Measurements from ENCODE around the gene ISLR2. TPM values are rescaled to one million over a fixed set of nuclear protein-coding genes. Genes with fewer than 3 reads are reported as not detected.

The ISLR2 gene
- total RNA-seq, 4 donors from 2014 or later = 0.83 to 4.9 (median 1.2) TPM

GRCh38 chr15:74124759-74125158, 5.6 kb upstream of the ISLR2 start:
- peaks cover 25 to 26% (median 26%) of the 10 kb centered on the region in 4 donors for H3K4me1 ChIP-seq
- intact Hi-C loops (cut with DNase I) = loop anchor here (5.0 to 10.0 kb wide), 2 partner anchors 72 to 180 kb away; no protein-coding TSS in a partner anchor
- TF ChIP-seq POLR2A (IDR thresholded peaks at IDR 0.05; ENCODE audit: low read depth) (no peak), POLR2AphosphoS5 (IDR thresholded peaks at IDR 0.05) (no peak)
- H3K36me3 ChIP-seq = no peaks in the 10 kb centered on the region
- H3K27me3 ChIP-seq = peaks cover 0 to 92% (median 25%) of the 10 kb centered on the region in 4 donors
- no peak for DNase-seq (ENCODE audit: extremely low spot score)
- WGBS = 75% methylated on average over 7 of the region's 7 CpGs
- no peak overlapping the region for H3K27ac ChIP-seq (replicated peaks in 1 of 4)
- no peaks in the 10 kb centered on the region for H3K9me3 ChIP-seq
- H3K4me3 ChIP-seq = no peak overlapping the region

- Histone ChIP-seq H3K9me3 (no peaks in the 10 kb centered on the region), H3K4me3 (peak overlapping the region; percentile 49 to 64 (median 51)), H3K27me3 (peaks cover 0 to 95% (median 49%) of the 10 kb centered on the region in 4 donors), H3K27ac (replicated peaks in 1 of 4) (peak overlapping the region; percentile 44 to 66 (median 50)), H3K36me3 (no peaks in the 10 kb centered on the region), H3K4me1 (peaks cover 35 to 45% (median 42%) of the 10 kb centered on the region in 4 donors)
- TF ChIP-seq, protein P1, sequence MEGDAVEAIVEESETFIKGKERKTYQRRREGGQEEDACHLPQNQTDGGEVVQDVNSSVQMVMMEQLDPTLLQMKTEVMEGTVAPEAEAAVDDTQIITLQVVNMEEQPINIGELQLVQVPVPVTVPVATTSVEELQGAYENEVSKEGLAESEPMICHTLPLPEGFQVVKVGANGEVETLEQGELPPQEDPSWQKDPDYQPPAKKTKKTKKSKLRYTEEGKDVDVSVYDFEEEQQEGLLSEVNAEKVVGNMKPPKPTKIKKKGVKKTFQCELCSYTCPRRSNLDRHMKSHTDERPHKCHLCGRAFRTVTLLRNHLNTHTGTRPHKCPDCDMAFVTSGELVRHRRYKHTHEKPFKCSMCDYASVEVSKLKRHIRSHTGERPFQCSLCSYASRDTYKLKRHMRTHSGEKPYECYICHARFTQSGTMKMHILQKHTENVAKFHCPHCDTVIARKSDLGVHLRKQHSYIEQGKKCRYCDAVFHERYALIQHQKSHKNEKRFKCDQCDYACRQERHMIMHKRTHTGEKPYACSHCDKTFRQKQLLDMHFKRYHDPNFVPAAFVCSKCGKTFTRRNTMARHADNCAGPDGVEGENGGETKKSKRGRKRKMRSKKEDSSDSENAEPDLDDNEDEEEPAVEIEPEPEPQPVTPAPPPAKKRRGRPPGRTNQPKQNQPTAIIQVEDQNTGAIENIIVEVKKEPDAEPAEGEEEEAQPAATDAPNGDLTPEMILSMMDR (IDR thresholded peaks at IDR 0.05) = peak; percentile 96 to 99 (median 99)
- peak in 1 of 2 donors; percentile 56 for TF ChIP-seq POLR2AphosphoS5 (IDR thresholded peaks at IDR 0.05)
- no peak for TF ChIP-seq POLR2A (IDR thresholded peaks at IDR 0.05; ENCODE audit: low read depth)
- no peak for TF ChIP-seq EP300 (IDR thresholded peaks at IDR 0.05)
- WGBS = 28% methylated on average over 16 of the region's 44 CpGs
- DNase-seq (ENCODE audit: extremely low spot score) = no peak
- intact Hi-C loops (cut with DNase I) = loop anchor here (2.0 to 10.0 kb wide), 3 partner anchors 75 to 193 kb away; no protein-coding TSS in a partner anchor
These were observed 3.0 kb upstream of the ISLR2 start for GRCh38 chr15:74127255-74127953.

GRCh38 chr15:74127954-74128784, 2.2 kb upstream of the ISLR2 start:
- peak overlapping the region; percentile 49 to 64 (median 51) for H3K4me3 ChIP-seq
- DNase-seq (ENCODE audit: extremely low spot score) = no peak
- peaks cover 0 to 95% (median 56%) of the 10 kb centered on the region in 4 donors for H3K27me3 ChIP-seq
- no peaks in the 10 kb centered on the region for H3K9me3 ChIP-seq
- peak overlapping the region; percentile 44 to 66 (median 50) for H3K27ac ChIP-seq (replicated peaks in 1 of 4)
- WGBS = 8% methylated on average over 28 of the region's 53 CpGs
- intact Hi-C loops (cut with DNase I) = loop anchor here (2.0 to 10.0 kb wide), 3 partner anchors 76 to 193 kb away; no protein-coding TSS in a partner anchor
- peaks cover 40 to 53% (median 49%) of the 10 kb centered on the region in 4 donors for H3K4me1 ChIP-seq
- H3K36me3 ChIP-seq = no peaks in the 10 kb centered on the region
- TF ChIP-seq POLR2A (IDR thresholded peaks at IDR 0.05; ENCODE audit: low read depth) (no peak), POLR2AphosphoS5 (IDR thresholded peaks at IDR 0.05) (no peak)

DNA sequence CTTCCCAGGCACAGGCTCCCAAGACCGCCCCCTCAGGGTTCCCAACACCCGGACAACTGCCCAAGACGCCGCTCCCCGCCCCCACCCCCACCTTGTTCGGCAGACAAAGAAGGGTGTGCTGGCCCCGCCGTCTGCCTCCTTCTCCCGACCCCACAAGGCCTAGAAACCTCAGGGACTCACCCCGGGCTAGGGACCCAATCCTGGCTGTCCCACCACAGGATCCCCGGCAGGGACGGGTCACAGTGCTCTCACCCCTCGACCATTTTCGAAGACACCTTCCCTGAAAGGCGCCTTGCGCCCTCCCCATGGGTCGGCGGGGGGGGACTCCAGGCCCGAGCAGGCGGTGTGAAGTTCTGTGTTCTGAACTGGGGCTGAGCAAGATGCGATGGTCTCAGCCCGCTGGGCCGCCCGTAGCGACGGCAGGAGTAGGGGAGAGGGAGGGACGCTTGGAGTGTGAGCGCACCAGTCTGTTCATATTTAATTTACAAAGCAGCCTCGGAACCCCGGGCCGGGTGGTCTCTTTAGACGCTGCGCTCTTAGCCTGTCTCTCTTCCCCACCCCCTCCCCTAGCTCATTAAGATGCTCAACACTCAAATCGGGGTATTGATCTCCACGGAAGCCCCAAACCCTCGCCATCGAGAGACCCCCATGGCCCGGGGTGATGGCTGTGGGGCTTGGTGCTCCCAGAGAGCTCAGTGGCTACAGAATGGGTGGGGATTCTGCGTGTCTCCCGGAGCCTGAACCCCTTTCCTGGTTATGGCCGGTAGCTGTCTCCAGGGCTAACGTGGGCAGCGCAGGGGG, 1.4 kb upstream of the ISLR2 start:
- H3K4me1 ChIP-seq = peaks cover 40 to 60% (median 51%) of the 10 kb centered on the region in 4 donors
- no peak for DNase-seq (ENCODE audit: extremely low spot score)
- intact Hi-C loops (cut with DNase I) = loop anchor here (5.0 to 10.0 kb wide), 2 partner anchors 77 to 176 kb away; no protein-coding TSS in a partner anchor
- H3K27ac ChIP-seq (replicated peaks in 1 of 4) = peak overlapping the region in 3 of 4 donors; percentile 44 to 66 (median 48)
- WGBS = 12% methylated on average over 35 of the region's 43 CpGs
- H3K9me3 ChIP-seq = no peaks in the 10 kb centered on the region
- H3K27me3 ChIP-seq = peaks cover 0 to 98% (median 64%) of the 10 kb centered on the region in 4 donors
- peak overlapping the region; percentile 49 to 64 (median 51) for H3K4me3 ChIP-seq
- H3K36me3 ChIP-seq = no peaks in the 10 kb centered on the region
- TF ChIP-seq, protein P1 (IDR thresholded peaks at IDR 0.05) = no peak
- no peak for TF ChIP-seq EP300 (IDR thresholded peaks at IDR 0.05)
- no peak for TF ChIP-seq POLR2AphosphoS5 (IDR thresholded peaks at IDR 0.05)
- TF ChIP-seq POLR2A (IDR thresholded peaks at IDR 0.05; ENCODE audit: low read depth) = no peak

DNA sequence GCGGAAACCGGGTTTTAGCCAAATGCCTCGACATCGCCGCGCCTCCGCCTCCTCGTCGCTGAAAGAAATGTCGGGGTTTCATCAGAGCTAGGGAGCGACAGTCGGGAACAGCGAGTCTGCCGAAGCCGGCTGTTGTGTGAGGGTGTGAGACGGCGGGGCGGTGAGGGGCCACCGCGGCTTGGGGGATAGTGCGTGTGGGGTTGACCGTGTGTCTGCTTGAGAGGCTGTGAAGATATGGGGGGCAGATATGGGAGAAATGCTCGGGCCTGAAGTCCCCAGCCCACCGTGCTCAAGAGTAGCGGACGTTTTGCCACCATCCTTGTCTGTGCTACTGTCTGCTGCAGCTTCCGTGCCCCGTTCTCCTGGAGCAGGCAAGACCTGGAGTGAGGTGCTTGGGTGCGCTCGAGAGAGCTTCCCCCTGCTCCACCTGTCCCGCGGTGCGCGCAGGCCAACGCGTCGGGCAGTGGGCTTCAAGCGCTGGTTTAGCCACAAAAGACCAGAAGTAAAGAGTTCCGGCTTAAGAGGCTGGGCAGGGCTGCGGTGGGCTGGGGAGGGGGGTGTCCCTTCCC, 716 bp upstream of the ISLR2 start:
- intact Hi-C loops (cut with DNase I) = loop anchor here (5.0 to 10.0 kb wide), 2 partner anchors 77 to 175 kb away; no protein-coding TSS in a partner anchor
- WGBS = 9% methylated on average over 28 of the region's 40 CpGs
- H3K4me3 ChIP-seq = peak overlapping the region; percentile 49 to 64 (median 51)
- peaks cover 46 to 67% (median 57%) of the 10 kb centered on the region in 4 donors for H3K4me1 ChIP-seq
- TF ChIP-seq POLR2AphosphoS5 (IDR thresholded peaks at IDR 0.05) = no peak
- H3K27ac ChIP-seq (replicated peaks in 1 of 4) = peak overlapping the region in 3 of 4 donors; percentile 44 to 66 (median 48)
- DNase-seq (ENCODE audit: extremely low spot score) = no peak
- H3K36me3 ChIP-seq = no peaks in the 10 kb centered on the region
- peaks cover 0 to 98% (median 67%) of the 10 kb centered on the region in 4 donors for H3K27me3 ChIP-seq
- no peaks in the 10 kb centered on the region for H3K9me3 ChIP-seq

All from esophagus muscularis mucosa (tissue), 4 donors.